HG02840 (cell line): ENCODE measurements around the gene SNX30.

Source experiments
- ATAC-seq: cut with Tn5 transposase; IDR thresholded peaks from one replicate; pipeline ENCODE4 v1.9.1; 2021; ENCODE audit warnings: mild to moderate bottlenecking, moderate library complexity, moderate number of reproducible peaks; ENCODE audit not compliant: unreplicated experiment, low FRiP score

Gene SNX30

GRCh38 chr9:112777914-112778313 lies 27.4 kb downstream of the SNX30 start:
- ATAC-seq = no peak

GRCh38 chr9:112780450-112781036 lies 30.0 kb downstream of the SNX30 start:
- ATAC-seq = no peak

GRCh38 chr9:112782218-112782617 lies 31.7 kb downstream of the SNX30 start:
- ATAC-seq = no peak

GRCh38 chr9:112783551-112783954 lies 33.0 kb downstream of the SNX30 start:
- no peak for ATAC-seq

- ATAC-seq = no peak
Measured at GRCh38 chr9:112784020-112784785, 33.6 kb downstream of the SNX30 start.

GRCh38 chr9:112785986-112786385 lies 35.4 kb downstream of the SNX30 start:
- ATAC-seq = no peak

GRCh38 chr9:112786829-112787520 lies 36.4 kb downstream of the SNX30 start:
- no peak for ATAC-seq

GRCh38 chr9:112787978-112788377 lies 37.4 kb downstream of the SNX30 start:
- ATAC-seq = no peak

- no peak for ATAC-seq
Measured at GRCh38 chr9:112789473-112789872, 38.9 kb downstream of the SNX30 start.

GRCh38 chr9:112789891-112790774 lies 39.6 kb downstream of the SNX30 start:
- ATAC-seq = no peak

GRCh38 chr9:112792670-112793069 lies 42.1 kb downstream of the SNX30 start:
- ATAC-seq = no peak

- ATAC-seq = no peak
Measured at GRCh38 chr9:112793213-112793810, 42.8 kb downstream of the SNX30 start.

GRCh38 chr9:112794731-112795130 lies 44.2 kb downstream of the SNX30 start:
- ATAC-seq = no peak

- ATAC-seq = no peak
Measured at GRCh38 chr9:112795921-112796320, 45.4 kb downstream of the SNX30 start.

GRCh38 chr9:112796485-112796884 lies 45.9 kb downstream of the SNX30 start:
- no peak for ATAC-seq

- peak; percentile 99 for ATAC-seq
Measured at GRCh38 chr9:112809351-112809848, 58.8 kb downstream of the SNX30 start.

- ATAC-seq = no peak
Measured at GRCh38 chr9:112809906-112810305, 59.3 kb downstream of the SNX30 start.

- no peak for ATAC-seq
Measured at GRCh38 chr9:112810696-112811490, 60.3 kb downstream of the SNX30 start.

- no peak for ATAC-seq
Measured at GRCh38 chr9:112811518-112811917, 61.0 kb downstream of the SNX30 start.
